Fibroblast of villous mesenchyme (primary cell): ENCODE data around the gene KAT2B. TPM values are rescaled to one million over a fixed set of nuclear protein-coding genes. Genes with fewer than 3 reads are reported as not detected.
A peak's percentile ranks its signal among the peaks of the same experiment; 100 is the strongest.
"Not testable (repeated sequence)": the region's sequence is repeated elsewhere in the genome, so short reads cannot be mapped to it uniquely, and the experiment has no call there.

Experiments used
- DNase-seq: peaks from one replicate; pipeline ENCODE4 v3.0.0-alpha.2; 2010; ENCODE audit warnings: low read depth
- H3K4me3 ChIP-seq: 2 replicates; pipeline ENCODE4 v1.5.1; 2011; ENCODE audit warnings: low read depth, mild to moderate bottlenecking, low read length
- CTCF ChIP-seq: IDR thresholded peaks from 2 replicates; pipeline ENCODE4 v1.5.1; 2012; ENCODE audit warnings: low read depth, mild to moderate bottlenecking, low read length; ENCODE audit not compliant: insufficient read depth
- total RNA-seq: library from RNA; depleted of rRNA; stranded (reverse); fragments of >200 nt; gene quantifications from 2 replicates; pipeline ENCODE4 v1.2.3, GENCODE V29; 2012

Gene KAT2B
- total RNA-seq, 1 donor: 12.5 TPM

- TF ChIP-seq CTCF: no peak
- H3K4me3 ChIP-seq: no peak overlapping the region
- no peak for DNase-seq
Measured at GRCh38 chr3:20028905-20029331, 11.3 kb upstream of the KAT2B start.

- H3K4me3 ChIP-seq, DNase-seq: not testable (repeated sequence)
Measured at GRCh38 chr3:20031939-20032338, 8.3 kb upstream of the KAT2B start.

- DNase-seq: no peak
Measured at GRCh38 chr3:20035019-20035418, 5.2 kb upstream of the KAT2B start.

GRCh38 chr3:20037255-20037996 is 2.8 kb upstream of the KAT2B start:
- no peak overlapping the region for H3K4me3 ChIP-seq
- no peak for DNase-seq
- no peak for TF ChIP-seq CTCF

More at GRCh38 chr3:20035019-20035418, 5.2 kb upstream of the KAT2B start:
- TF ChIP-seq CTCF: no peak
- H3K4me3 ChIP-seq: no peak overlapping the region

- H3K4me3 ChIP-seq: peak overlapping the region; percentile 70
- TF ChIP-seq CTCF: no peak
- no peak for DNase-seq
Measured at GRCh38 chr3:20038699-20039465, 1.4 kb upstream of the KAT2B start.

GRCh38 chr3:20039466-20039764 is 831 bp upstream of the KAT2B start:
- DNase-seq: no peak
- H3K4me3 ChIP-seq: peak overlapping the region; percentile 70
- TF ChIP-seq CTCF: no peak

- no peak for TF ChIP-seq CTCF
- H3K4me3 ChIP-seq: peak overlapping the region; percentile 70
- peak; percentile 83 for DNase-seq
Measured at GRCh38 chr3:20040548-20041196, 426 bp downstream of the KAT2B start.
